Ishikawa (cell line): Measurements from ENCODE around the gene C14orf180.

ENCODE experiments used
- CEBPB ChIP-seq: IDR thresholded peaks from 2 replicates; pipeline ENCODE4 v1.6.1; 2012
- CREB1 ChIP-seq: IDR thresholded peaks from 2 replicates; pipeline ENCODE4 v1.6.1; 2012; ENCODE audit warnings: low read depth
- EGR1 ChIP-seq: IDR thresholded peaks from 2 replicates; pipeline ENCODE4 v1.6.1; 2012
- EP300 ChIP-seq: IDR thresholded peaks from 2 replicates; pipeline ENCODE4 v1.6.1; 2012; ENCODE audit warnings: borderline replicate concordance
- FOXM1 ChIP-seq: IDR thresholded peaks from 2 replicates; pipeline ENCODE4 v1.6.1; 2012; ENCODE audit warnings: low read depth, borderline replicate concordance
- MAX ChIP-seq: IDR thresholded peaks from 2 replicates; pipeline ENCODE4 v1.6.1; 2012
- NFIC ChIP-seq: IDR thresholded peaks from 2 replicates; pipeline ENCODE4 v1.6.1; 2012
- RAD21 ChIP-seq: IDR thresholded peaks from 2 replicates; pipeline ENCODE4 v1.6.1; 2012; ENCODE audit warnings: low read depth
- TAF1 ChIP-seq: IDR thresholded peaks from 2 replicates; pipeline ENCODE4 v1.6.1; 2012; ENCODE audit warnings: low read depth, mild to moderate bottlenecking
- TCF12 ChIP-seq: IDR thresholded peaks from 2 replicates; pipeline ENCODE4 v1.6.1; 2012; ENCODE audit warnings: low read depth
- TEAD4 ChIP-seq: IDR thresholded peaks from 2 replicates; pipeline ENCODE4 v1.6.1; 2012
- USF1 ChIP-seq: IDR thresholded peaks from 2 replicates; pipeline ENCODE4 v1.6.1; 2012
- YY1 ChIP-seq: IDR thresholded peaks from 2 replicates; pipeline ENCODE4 v1.6.1; 2012; ENCODE audit warnings: low read depth
- ZBTB7A ChIP-seq: IDR thresholded peaks from 2 replicates; pipeline ENCODE4 v1.6.1; 2012; ENCODE audit warnings: low read depth
- TF ChIP-seq, protein P1 (sequence below): IDR thresholded peaks from 2 replicates; pipeline ENCODE4 v1.6.1; 2012; ENCODE audit warnings: low read depth, mild to moderate bottlenecking

C14orf180 gene

GRCh38 chr14:104602933-104603325 is 23.4 kb downstream of the C14orf180 start:
- no peak for TF ChIP-seq NFIC
- TF ChIP-seq USF1: no peak
- TF ChIP-seq, protein P1, sequence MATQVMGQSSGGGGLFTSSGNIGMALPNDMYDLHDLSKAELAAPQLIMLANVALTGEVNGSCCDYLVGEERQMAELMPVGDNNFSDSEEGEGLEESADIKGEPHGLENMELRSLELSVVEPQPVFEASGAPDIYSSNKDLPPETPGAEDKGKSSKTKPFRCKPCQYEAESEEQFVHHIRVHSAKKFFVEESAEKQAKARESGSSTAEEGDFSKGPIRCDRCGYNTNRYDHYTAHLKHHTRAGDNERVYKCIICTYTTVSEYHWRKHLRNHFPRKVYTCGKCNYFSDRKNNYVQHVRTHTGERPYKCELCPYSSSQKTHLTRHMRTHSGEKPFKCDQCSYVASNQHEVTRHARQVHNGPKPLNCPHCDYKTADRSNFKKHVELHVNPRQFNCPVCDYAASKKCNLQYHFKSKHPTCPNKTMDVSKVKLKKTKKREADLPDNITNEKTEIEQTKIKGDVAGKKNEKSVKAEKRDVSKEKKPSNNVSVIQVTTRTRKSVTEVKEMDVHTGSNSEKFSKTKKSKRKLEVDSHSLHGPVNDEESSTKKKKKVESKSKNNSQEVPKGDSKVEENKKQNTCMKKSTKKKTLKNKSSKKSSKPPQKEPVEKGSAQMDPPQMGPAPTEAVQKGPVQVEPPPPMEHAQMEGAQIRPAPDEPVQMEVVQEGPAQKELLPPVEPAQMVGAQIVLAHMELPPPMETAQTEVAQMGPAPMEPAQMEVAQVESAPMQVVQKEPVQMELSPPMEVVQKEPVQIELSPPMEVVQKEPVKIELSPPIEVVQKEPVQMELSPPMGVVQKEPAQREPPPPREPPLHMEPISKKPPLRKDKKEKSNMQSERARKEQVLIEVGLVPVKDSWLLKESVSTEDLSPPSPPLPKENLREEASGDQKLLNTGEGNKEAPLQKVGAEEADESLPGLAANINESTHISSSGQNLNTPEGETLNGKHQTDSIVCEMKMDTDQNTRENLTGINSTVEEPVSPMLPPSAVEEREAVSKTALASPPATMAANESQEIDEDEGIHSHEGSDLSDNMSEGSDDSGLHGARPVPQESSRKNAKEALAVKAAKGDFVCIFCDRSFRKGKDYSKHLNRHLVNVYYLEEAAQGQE: no peak
- no peak for TF ChIP-seq ZBTB7A
- TF ChIP-seq EGR1: no peak
- no peak for TF ChIP-seq CEBPB
- TF ChIP-seq TCF12: no peak
- TF ChIP-seq YY1: no peak
- no peak for TF ChIP-seq EP300
- TF ChIP-seq RAD21: no peak
- no peak for TF ChIP-seq FOXM1
- TF ChIP-seq TAF1: no peak
- no peak for TF ChIP-seq MAX
- no peak for TF ChIP-seq TEAD4
- TF ChIP-seq CREB1: no peak

DNA sequence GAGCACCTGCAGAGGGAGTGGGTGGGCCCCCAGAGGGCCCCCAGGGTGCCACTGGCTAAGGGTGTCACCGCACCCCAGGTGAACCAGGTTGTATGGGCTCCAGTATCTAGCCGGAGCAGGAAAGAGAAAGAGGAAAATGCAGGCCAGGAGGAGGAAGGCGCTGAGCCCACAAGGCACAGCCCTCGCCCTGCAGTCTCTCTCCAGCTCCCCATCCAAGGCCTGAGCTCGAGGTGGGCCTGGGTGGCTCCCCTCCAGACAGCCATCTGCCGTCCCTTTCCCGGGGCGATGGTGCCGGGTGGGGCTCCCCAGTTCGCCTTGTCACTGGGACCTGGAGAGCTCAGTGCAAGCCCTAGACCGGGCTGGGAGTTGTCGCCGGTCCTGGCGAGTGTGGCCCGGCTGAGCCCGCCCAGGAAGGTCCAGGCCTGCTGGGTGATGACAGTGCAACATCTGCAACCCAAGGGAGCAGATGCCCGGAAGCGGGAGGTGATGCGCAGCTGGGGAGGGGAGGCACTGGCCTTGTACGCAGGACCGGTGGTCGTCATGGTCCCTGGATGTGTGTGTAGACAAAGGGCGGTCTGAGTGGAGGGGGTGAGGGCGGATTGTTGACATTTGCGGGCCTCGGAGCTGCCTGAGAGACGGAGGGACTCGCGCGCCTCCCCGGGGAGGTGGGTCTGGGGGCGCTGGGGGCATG is 24.3 kb downstream of the C14orf180 start:
- no peak for TF ChIP-seq NFIC
- no peak for TF ChIP-seq CREB1
- no peak for TF ChIP-seq CEBPB
- TF ChIP-seq EP300: no peak
- no peak for TF ChIP-seq MAX
- TF ChIP-seq USF1: no peak
- TF ChIP-seq EGR1: no peak
- TF ChIP-seq, protein P1: no peak
- no peak for TF ChIP-seq ZBTB7A
- TF ChIP-seq FOXM1: no peak
- TF ChIP-seq TEAD4: no peak
- TF ChIP-seq TCF12: no peak
- TF ChIP-seq RAD21: no peak
- TF ChIP-seq YY1: no peak
- no peak for TF ChIP-seq TAF1

DNA sequence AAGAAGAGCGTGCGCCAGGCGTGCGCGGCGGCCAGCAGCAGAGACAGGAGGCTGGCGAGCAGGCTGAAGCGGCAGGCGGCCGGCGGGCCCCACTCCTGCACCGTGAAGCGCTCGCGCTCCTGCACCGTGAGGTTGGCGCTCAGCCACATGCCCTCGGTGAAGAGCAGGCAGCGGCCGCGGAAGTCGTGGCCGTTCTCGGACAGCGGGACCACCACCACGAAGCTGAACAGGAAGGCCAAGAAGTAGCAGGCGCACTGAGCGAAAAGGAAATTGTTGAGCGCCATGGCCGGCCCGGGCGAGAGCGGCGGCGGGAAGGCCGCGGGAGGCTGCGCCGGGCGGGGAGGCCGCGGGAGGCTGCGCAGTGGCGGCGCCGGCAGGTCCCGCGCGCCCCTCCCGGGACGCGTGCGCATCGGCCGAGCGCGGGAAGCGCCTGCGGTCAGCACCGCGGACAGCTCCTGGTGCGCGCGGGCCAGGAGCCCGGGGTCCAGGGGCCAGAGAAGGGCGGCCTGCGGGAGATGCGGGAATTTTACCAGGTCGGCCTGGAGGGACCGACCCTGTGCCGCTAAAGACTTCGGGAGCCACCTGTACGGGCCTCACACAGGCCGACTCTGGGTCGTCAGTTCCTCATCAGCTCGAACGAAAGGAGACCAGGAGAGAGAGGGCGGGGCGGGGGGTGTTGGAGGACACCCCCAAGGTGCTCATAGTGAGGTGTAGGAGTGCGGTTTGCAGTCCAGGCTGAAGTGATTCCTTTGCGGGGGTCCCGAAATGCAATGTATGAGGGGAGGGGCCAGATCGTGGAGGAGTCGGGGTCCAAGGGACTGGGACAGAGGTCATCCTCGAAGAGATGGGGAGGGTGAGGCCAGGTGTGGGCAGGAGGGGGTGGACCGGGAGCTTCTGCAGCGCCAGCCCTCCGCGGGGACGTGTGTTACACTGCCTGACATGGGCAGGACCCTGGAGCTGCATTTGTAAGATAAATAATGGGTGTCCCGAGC is 25.2 kb downstream of the C14orf180 start, which contains the start of gene TMEM179:
TMEM179 (minus strand) TSS at position 315 of the 992 bp plus-strand sequence; CDS start at position 284, 31 bp downstream.
- no peak for TF ChIP-seq TAF1
- TF ChIP-seq CREB1: no peak
- peak; percentile 84 for TF ChIP-seq MAX
- TF ChIP-seq, protein P1: peak; percentile 97
- no peak for TF ChIP-seq YY1
- TF ChIP-seq FOXM1: no peak
- TF ChIP-seq ZBTB7A: peak; percentile 67; the same call in 1 of the 2 replicates
